Caco-2 (cell line): ENCODE data around the gene KAT5. TPM values are rescaled to one million over a fixed set of nuclear protein-coding genes. Genes with fewer than 3 reads are reported as not detected.
"Not testable (repeated sequence)": the region's sequence is repeated elsewhere in the genome, so short reads cannot be mapped to it uniquely, and the experiment has no call there.

ENCODE experiments used
- BruUV-seq: library from RNA; stranded (reverse); fragments of 400-500 nt; replicated peaks from 2 replicates; lab custom pipeline; 2021; lab: Mats Ljungman, UMichigan
- CTCF ChIA-PET: fragments of 300-600 bp; sonication (Branson Sonifier 250); formaldehyde crosslinking; loops from one replicate; lab custom pipeline; 2022; ENCODE audit warnings: antibody characterized with exemption; lab: Charles Lee
- POLR2A ChIA-PET: fragments of 300-600 bp; sonication (Branson Sonifier 250); formaldehyde crosslinking; loops from one replicate; lab custom pipeline; 2022; ENCODE audit warnings: antibody characterized with exemption; lab: Charles Lee
- DNase-seq, 2 experiments: peaks; one replicate each; pipeline versions ENCODE4 v3.0.0 to v3.0.0-alpha.2; 2020 to 2022
- H3K27me3 ChIP-seq: replicated peaks from 2 replicates; pipeline ENCODE4 v1.6.0; 2011; ENCODE audit warnings: low read length; ENCODE audit not compliant: control insufficient read depth, insufficient read depth
- H3K36me3 ChIP-seq: 2 replicates; pipeline ENCODE4 v1.5.1; 2011; ENCODE audit warnings: low read length; ENCODE audit not compliant: control insufficient read depth, insufficient read depth
- H3K4me1 ChIP-seq: fragments of 250-450 bp; sonication (Bioruptor Pico); 2 replicates; pipeline ENCODE4 v1.5.1; 2020; ENCODE audit warnings: mild to moderate bottlenecking
- H3K4me3 ChIP-seq: 2 replicates; pipeline ENCODE4 v1.5.1; 2011; ENCODE audit warnings: low read depth, mild to moderate bottlenecking, control low read depth, low read length
- H3K9me3 ChIP-seq: fragments of 250-450 bp; sonication (Bioruptor Pico); 2 replicates; pipeline ENCODE4 v1.5.1; 2020; ENCODE audit warnings: mild to moderate bottlenecking, moderate library complexity
- H3K27ac Mint-ChIP-seq: one replicate; pipeline ENCODE4 v1.8.0; 2022; ENCODE audit warnings: mixed read lengths; ENCODE audit not compliant: unreplicated experiment
- H3K27me3 Mint-ChIP-seq: one replicate; pipeline ENCODE4 v1.8.0; 2022; ENCODE audit warnings: mixed read lengths; ENCODE audit not compliant: insufficient read depth, unreplicated experiment
- H3K36me3 Mint-ChIP-seq: one replicate; pipeline ENCODE4 v1.8.0; 2022; ENCODE audit warnings: mild to moderate bottlenecking, mixed read lengths; ENCODE audit not compliant: insufficient read depth, unreplicated experiment
- H3K4me1 Mint-ChIP-seq: one replicate; pipeline ENCODE4 v1.8.0; 2022; ENCODE audit warnings: low read depth, mixed read lengths; ENCODE audit not compliant: unreplicated experiment
- H3K4me3 Mint-ChIP-seq: one replicate; pipeline ENCODE4 v1.8.0; 2022; ENCODE audit warnings: mild to moderate bottlenecking, moderate library complexity, mixed read lengths; ENCODE audit not compliant: unreplicated experiment
- H3K9me3 Mint-ChIP-seq: one replicate; pipeline ENCODE4 v1.8.0; 2022; ENCODE audit warnings: mixed read lengths; ENCODE audit not compliant: unreplicated experiment
- CTCF ChIP-seq, 2 experiments: fragments of 200-600 bp in 1 of 2; IDR thresholded peaks; 1 replicate in 1 of 2; 2 replicates in 1 of 2; pipeline versions ENCODE4 v1.5.1 to v1.8.0; 2011 to 2022; ENCODE audit warnings: antibody characterized with exemption in 1 of 2, control low read depth in 1 of 2, inconsistent platforms in 1 of 2, low read depth in 1 of 2, low read length in 1 of 2, mild to moderate bottlenecking in 1 of 2, moderate library complexity in 1 of 2; ENCODE audit not compliant: insufficient read depth in 1 of 2, severe bottlenecking in 1 of 2, unreplicated experiment in 1 of 2
- intact Hi-C: fragments of 100-400 bp; cut with micrococcal nuclease; formaldehyde crosslinking; loops from one replicate; pipeline ENCODE4 v1.10.0; 2022; ENCODE audit not compliant: unreplicated experiment
- total RNA-seq: library from RNA; stranded (reverse); gene quantifications from 2 replicates; pipeline ENCODE4 v1.2.3, GENCODE V29; 2022

The KAT5 gene
- total RNA-seq, 1 experiment from 2014 or later = 70.1 TPM

GRCh38 chr11:65701686-65702085 is 10.4 kb upstream of the KAT5 start:
- no TSS peak for BruUV-seq
- Histone ChIP-seq H3K4me3 (no peak overlapping the region), H3K27me3 (no peaks in the 10 kb centered on the region; the same call in 1 of the 2 replicates), H3K4me1 (0 out of 2 replicates have a peak, but pooled peaks cover 4% of the 10 kb centered on the region), H3K36me3 (no peaks in the 10 kb centered on the region; the same call in 1 of the 2 replicates), H3K9me3 (no peaks in the 10 kb centered on the region; the same call in 1 of the 2 replicates)
- H3K9me3 Mint-ChIP-seq = no peaks in the 10 kb centered on the region
- TF ChIP-seq CTCF (IDR thresholded peaks at IDR 0.05; ENCODE audit: insufficient read depth in 1 of 2, low read depth in 1 of 2, low read length in 1 of 2, severe bottlenecking in 1 of 2, unreplicated experiment in 1 of 2) = no peak
- peaks cover 8% of the 10 kb centered on the region for H3K27me3 Mint-ChIP-seq
- intact Hi-C loops = loop anchor here (2.0 kb wide), 1 partner anchor 39 kb away; the partner anchor contains the start of gene RELA
- no peak for DNase-seq
- H3K4me3 Mint-ChIP-seq = no peak overlapping the region
- H3K36me3 Mint-ChIP-seq = peaks cover 5% of the 10 kb centered on the region
- peaks cover under 1% of the 10 kb centered on the region for H3K4me1 Mint-ChIP-seq
- ChIA-PET CTCF (no interaction called here), POLR2A (no interaction called here)
- no peak overlapping the region for H3K27ac Mint-ChIP-seq

- Mint-ChIP-seq H3K4me3 (no peak overlapping the region), H3K27ac (no peak overlapping the region), H3K27me3 (peaks cover 5% of the 10 kb centered on the region), H3K4me1 (peaks cover 6% of the 10 kb centered on the region), H3K36me3 (no peaks in the 10 kb centered on the region), H3K9me3 (no peaks in the 10 kb centered on the region)
- H3K9me3 ChIP-seq = no peaks in the 10 kb centered on the region; the same call in 1 of the 2 replicates
- CTCF ChIA-PET = interaction anchor here (0.6 to 1.0 kb wide), 2 partner anchors 14 to 185 kb away, joined by 3 to 5 read pairs; partner anchors contain the start of gene FIBP
- no TSS peak for BruUV-seq
- no peak for DNase-seq
- no peaks in the 10 kb centered on the region; the same call in 1 of the 2 replicates for H3K27me3 ChIP-seq
- intact Hi-C loops = no loop called here
- POLR2A ChIA-PET = no interaction called here
- no peak for TF ChIP-seq CTCF (IDR thresholded peaks at IDR 0.05; ENCODE audit: insufficient read depth in 1 of 2, low read depth in 1 of 2, low read length in 1 of 2, severe bottlenecking in 1 of 2, unreplicated experiment in 1 of 2)
- no peak overlapping the region for H3K4me3 ChIP-seq
- H3K4me1 ChIP-seq = 0 out of 2 replicates have a peak, but pooled peaks cover 4% of the 10 kb centered on the region
- no peaks in the 10 kb centered on the region; the same call in 1 of the 2 replicates for H3K36me3 ChIP-seq
Measured at GRCh38 chr11:65703846-65704245, 8.2 kb upstream of the KAT5 start.

- H3K36me3 Mint-ChIP-seq, H3K27ac Mint-ChIP-seq, H3K9me3 Mint-ChIP-seq, H3K36me3 ChIP-seq, POLR2A ChIA-PET, BruUV-seq, H3K27me3 ChIP-seq, H3K27me3 Mint-ChIP-seq, H3K9me3 ChIP-seq: not testable (repeated sequence)
- Histone ChIP-seq H3K4me1 (peaks cover 20% of the 10 kb centered on the region), H3K4me3 (peak overlapping the region; percentile 22; the same call in 1 of the 2 replicates)
- peaks cover 12% of the 10 kb centered on the region for H3K4me1 Mint-ChIP-seq
- H3K4me3 Mint-ChIP-seq = peak overlapping the region; percentile 2
- peak; percentile 51 to 84 for TF ChIP-seq CTCF (IDR thresholded peaks at IDR 0.05; ENCODE audit: insufficient read depth in 1 of 2, low read depth in 1 of 2, low read length in 1 of 2, severe bottlenecking in 1 of 2, unreplicated experiment in 1 of 2)
- CTCF ChIA-PET = interaction anchor here (0.6 to 1.4 kb wide), 4 partner anchors 121 to 185 kb away, joined by 3 to 5 read pairs (median 4); no protein-coding TSS in a partner anchor
- peak; percentile 83 to 84 for DNase-seq
- intact Hi-C loops = loop anchor here (1.0 kb wide), 2 partner anchors 112 to 283 kb away; no protein-coding TSS in a partner anchor
Measured at GRCh38 chr11:65706303-65706763, 5.7 kb upstream of the KAT5 start.

GRCh38 chr11:65707002-65707401 is 5.0 kb upstream of the KAT5 start:
- H3K4me3 Mint-ChIP-seq, H3K9me3 Mint-ChIP-seq, H3K36me3 ChIP-seq, H3K27me3 ChIP-seq, DNase-seq, H3K27ac Mint-ChIP-seq, CTCF ChIA-PET, BruUV-seq, H3K27me3 Mint-ChIP-seq, H3K36me3 Mint-ChIP-seq, intact Hi-C loops, H3K9me3 ChIP-seq, H3K4me3 ChIP-seq: not testable (repeated sequence)
- H3K4me1 ChIP-seq = peaks cover 20% of the 10 kb centered on the region
- POLR2A ChIA-PET = interaction anchor here (0.5 kb wide), 1 partner anchor 23 kb away, joined by 3 read pairs; no protein-coding TSS in a partner anchor
- peaks cover 12% of the 10 kb centered on the region for H3K4me1 Mint-ChIP-seq
